ENCODE results near the gene PELI3. TPM values are rescaled to one million over a fixed set of nuclear protein-coding genes. Genes with fewer than 3 reads are reported as not detected.
A peak's percentile ranks its signal among the peaks of the same experiment; 100 is the strongest.

PELI3 gene
- total and polyA plus RNA-seq, 10 of the 15 experiments (the other 5 are each of a cell fraction or from before 2014, with no cell fraction given), result 0.14 to 1.5 (median 0.66) TPM

GRCh38 chr11:66480117-66480938 lies 13.6 kb downstream of the PELI3 start, which contains the start of gene DPP3 (continued):
- TF ChIP-seq FOS (IDR thresholded peaks at IDR 0.05; ENCODE audit: borderline replicate concordance, extremely low read depth, insufficient read length), result peak; percentile 49
- peak; percentile 58 for TF ChIP-seq CREM (IDR thresholded peaks at IDR 0.05; ENCODE audit: low read depth)
- TF ChIP-seq PML (IDR thresholded peaks at IDR 0.05; ENCODE audit: low read length), result 0 out of 2 replicates have a peak, but pooled peaks have one; percentile 38
- peak; percentile 31; the same call in 1 of the 2 replicates for TF ChIP-seq BACH1 (IDR thresholded peaks at IDR 0.05; ENCODE audit: borderline replicate concordance)
- peak; percentile 72; the same call in 1 of the 2 replicates for TF ChIP-seq HDGF (IDR thresholded peaks at IDR 0.05)
- TF ChIP-seq BRCA1 (IDR thresholded peaks at IDR 0.05; ENCODE audit: low read depth, low read length), result no peak
- TF ChIP-seq MXI1 (IDR thresholded peaks at IDR 0.05; ENCODE audit: low read depth, low read length), result peak; percentile 84
- peak; percentile 74 for TF ChIP-seq ELK1 (IDR thresholded peaks at IDR 0.05; ENCODE audit: low read depth, low read length)
- TF ChIP-seq TAF1 (IDR thresholded peaks at IDR 0.05; ENCODE audit: borderline replicate concordance, low read depth, low read length), result peak; percentile 78; the same call in 1 of the 2 replicates
- TF ChIP-seq ZSCAN29 (IDR thresholded peaks at IDR 0.05), result no peak
- peak; percentile 74 for TF ChIP-seq IKZF1 (conservative IDR thresholded peaks at IDR 0.05)
- TF ChIP-seq ZNF687 (IDR thresholded peaks at IDR 0.05), result peak; percentile 74
- peak; percentile 54; the same call in 1 of the 2 replicates for TF ChIP-seq CEBPZ (IDR thresholded peaks at IDR 0.05; ENCODE audit: low read depth, low read length)
- no peak for TF ChIP-seq RFX5 (IDR thresholded peaks at IDR 0.05; ENCODE audit: low read depth, low read length)
- TF ChIP-seq, protein P1, sequence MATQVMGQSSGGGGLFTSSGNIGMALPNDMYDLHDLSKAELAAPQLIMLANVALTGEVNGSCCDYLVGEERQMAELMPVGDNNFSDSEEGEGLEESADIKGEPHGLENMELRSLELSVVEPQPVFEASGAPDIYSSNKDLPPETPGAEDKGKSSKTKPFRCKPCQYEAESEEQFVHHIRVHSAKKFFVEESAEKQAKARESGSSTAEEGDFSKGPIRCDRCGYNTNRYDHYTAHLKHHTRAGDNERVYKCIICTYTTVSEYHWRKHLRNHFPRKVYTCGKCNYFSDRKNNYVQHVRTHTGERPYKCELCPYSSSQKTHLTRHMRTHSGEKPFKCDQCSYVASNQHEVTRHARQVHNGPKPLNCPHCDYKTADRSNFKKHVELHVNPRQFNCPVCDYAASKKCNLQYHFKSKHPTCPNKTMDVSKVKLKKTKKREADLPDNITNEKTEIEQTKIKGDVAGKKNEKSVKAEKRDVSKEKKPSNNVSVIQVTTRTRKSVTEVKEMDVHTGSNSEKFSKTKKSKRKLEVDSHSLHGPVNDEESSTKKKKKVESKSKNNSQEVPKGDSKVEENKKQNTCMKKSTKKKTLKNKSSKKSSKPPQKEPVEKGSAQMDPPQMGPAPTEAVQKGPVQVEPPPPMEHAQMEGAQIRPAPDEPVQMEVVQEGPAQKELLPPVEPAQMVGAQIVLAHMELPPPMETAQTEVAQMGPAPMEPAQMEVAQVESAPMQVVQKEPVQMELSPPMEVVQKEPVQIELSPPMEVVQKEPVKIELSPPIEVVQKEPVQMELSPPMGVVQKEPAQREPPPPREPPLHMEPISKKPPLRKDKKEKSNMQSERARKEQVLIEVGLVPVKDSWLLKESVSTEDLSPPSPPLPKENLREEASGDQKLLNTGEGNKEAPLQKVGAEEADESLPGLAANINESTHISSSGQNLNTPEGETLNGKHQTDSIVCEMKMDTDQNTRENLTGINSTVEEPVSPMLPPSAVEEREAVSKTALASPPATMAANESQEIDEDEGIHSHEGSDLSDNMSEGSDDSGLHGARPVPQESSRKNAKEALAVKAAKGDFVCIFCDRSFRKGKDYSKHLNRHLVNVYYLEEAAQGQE (IDR thresholded peaks at IDR 0.05; ENCODE audit: low read depth, low read length), result 0 out of 2 replicates have a peak, but pooled peaks have one; percentile 14
- no peak for TF ChIP-seq RBBP5 (conservative IDR thresholded peaks at IDR 0.05)
- peak; percentile 78 for TF ChIP-seq NR2F1 (conservative IDR thresholded peaks at IDR 0.05)

All from GM12878 (cell line).